Neuronal stem cell (in vitro differentiated cells): Measurements from ENCODE around the gene IFRD1.

Experiments used
- DNase-seq: peaks from one replicate; pipeline ENCODE4 v3.0.0-alpha.2; 2013; ENCODE audit warnings: low spot score
- H2AFZ ChIP-seq: one replicate; pipeline ENCODE4 v1.6.1; 2013; ENCODE audit warnings: mild to moderate bottlenecking, low read length, inconsistent platforms
- H2AK5ac ChIP-seq: 2 replicates; pipeline ENCODE4 v1.6.1; 2013; ENCODE audit warnings: low read depth, mild to moderate bottlenecking, inconsistent platforms, low read length, moderate library complexity, mixed read lengths
- H2BK120ac ChIP-seq: 2 replicates; pipeline ENCODE4 v1.6.1; 2013; ENCODE audit warnings: low read depth, mild to moderate bottlenecking, inconsistent platforms, low read length, moderate library complexity, mixed read lengths
- H2BK12ac ChIP-seq: one replicate; pipeline ENCODE4 v1.6.1; 2013; ENCODE audit warnings: low read length, inconsistent platforms
- H2BK15ac ChIP-seq: 2 replicates; pipeline ENCODE4 v1.6.1; 2013; ENCODE audit warnings: mild to moderate bottlenecking, low read length, inconsistent platforms, mixed read lengths
- H2BK5ac ChIP-seq: one replicate; pipeline ENCODE4 v1.6.1; 2013; ENCODE audit warnings: inconsistent platforms, mild to moderate bottlenecking, low read length, moderate library complexity
- H3K14ac ChIP-seq: one replicate; pipeline ENCODE4 v1.6.1; 2013; ENCODE audit warnings: low read length, inconsistent platforms
- H3K18ac ChIP-seq: 2 replicates; pipeline ENCODE4 v1.6.1; 2013; ENCODE audit warnings: low read length, inconsistent platforms
- H3K23ac ChIP-seq: 2 replicates; pipeline ENCODE4 v1.6.1; 2013; ENCODE audit warnings: low read depth, mild to moderate bottlenecking, mixed read lengths, low read length, inconsistent platforms; ENCODE audit not compliant: poor library complexity
- H3K27ac ChIP-seq: replicated peaks from 3 replicates; pipeline ENCODE4 v1.5.1; 2013; ENCODE audit warnings: low read length, inconsistent platforms
- H3K27me3 ChIP-seq, 3 experiments: 2 replicates each; pipeline ENCODE4 v1.6.1; 2013; ENCODE audit warnings: low read length in 3 of 3, mild to moderate bottlenecking in 2 of 3, inconsistent platforms in 1 of 3, low read depth in 1 of 3, mixed read lengths in 1 of 3, moderate library complexity in 1 of 3; ENCODE audit not compliant: control insufficient read depth in 3 of 3, insufficient read depth in 3 of 3
- H3K36me3 ChIP-seq, 2 donors: replicated peaks in 1 of 2; 2 replicates each; pipeline ENCODE4 v1.6.1; 2013; ENCODE audit warnings: low read length in 2 of 2; ENCODE audit not compliant: control insufficient read depth in 2 of 2, insufficient read depth in 2 of 2
- H3K4ac ChIP-seq: 2 replicates; pipeline ENCODE4 v1.6.1; 2013; ENCODE audit warnings: inconsistent platforms, mild to moderate bottlenecking, low read length, moderate library complexity
- H3K4me1 ChIP-seq, 2 donors: 1 replicate in 1 of 2; 2 replicates in 1 of 2; pipeline ENCODE4 v1.6.1; 2013; ENCODE audit warnings: low read length in 2 of 2, low read depth in 1 of 2; ENCODE audit not compliant: control insufficient read depth in 2 of 2, insufficient read depth in 1 of 2
- H3K4me2 ChIP-seq: one replicate; pipeline ENCODE4 v1.6.1; 2013; ENCODE audit warnings: mild to moderate bottlenecking, low read length, inconsistent platforms; ENCODE audit not compliant: insufficient read depth, poor library complexity, severe bottlenecking
- H3K4me3 ChIP-seq, 2 donors: 2 replicates each; pipeline ENCODE4 v1.5.1; 2013; ENCODE audit warnings: low read length in 2 of 2, mild to moderate bottlenecking in 2 of 2, inconsistent platforms in 1 of 2, moderate library complexity in 1 of 2
- H3K79me1 ChIP-seq: one replicate; pipeline ENCODE4 v1.6.1; 2013; ENCODE audit warnings: low read depth, mild to moderate bottlenecking, inconsistent platforms, low read length, moderate library complexity
- H3K9ac ChIP-seq: one replicate; pipeline ENCODE4 v1.6.1; 2013; ENCODE audit warnings: mild to moderate bottlenecking, low read depth, low read length, inconsistent platforms; ENCODE audit not compliant: poor library complexity
- H3K9me3 ChIP-seq, 2 donors: replicated peaks in 1 of 2; 2 replicates each; pipeline versions ENCODE3 to v1.6.1; 2013; ENCODE audit warnings: low read length in 2 of 2, mild to moderate bottlenecking in 2 of 2, inconsistent platforms in 1 of 2, low read depth in 1 of 2, mixed read lengths in 1 of 2, moderate library complexity in 1 of 2; ENCODE audit not compliant: control insufficient read depth in 2 of 2, insufficient read depth in 1 of 2
- H4K8ac ChIP-seq: one replicate; pipeline ENCODE4 v1.6.1; 2013; ENCODE audit warnings: low read depth, mild to moderate bottlenecking, inconsistent platforms, low read length, moderate library complexity
- H4K91ac ChIP-seq: one replicate; pipeline ENCODE4 v1.6.1; 2013; ENCODE audit warnings: low read length, low read depth, mild to moderate bottlenecking, inconsistent platforms; ENCODE audit not compliant: poor library complexity
- WGBS, 2 donors: extraction: QIAGEN DNeasy Blood & Tissue Kit; methylation state at CpG; one replicate each; pipeline ENCODE4 v1.1.7; 2013; ENCODE audit warnings: missing lambda C conversion rate in 2 of 2, mixed read lengths in 1 of 2; ENCODE audit not compliant: insufficient read length in 2 of 2, insufficient replicate concordance in 1 of 2; ENCODE audit errors: extremely low coverage in 2 of 2; 5-methylcytosine and 5-hydroxymethylcytosine counted together

The IFRD1 gene

DNA sequence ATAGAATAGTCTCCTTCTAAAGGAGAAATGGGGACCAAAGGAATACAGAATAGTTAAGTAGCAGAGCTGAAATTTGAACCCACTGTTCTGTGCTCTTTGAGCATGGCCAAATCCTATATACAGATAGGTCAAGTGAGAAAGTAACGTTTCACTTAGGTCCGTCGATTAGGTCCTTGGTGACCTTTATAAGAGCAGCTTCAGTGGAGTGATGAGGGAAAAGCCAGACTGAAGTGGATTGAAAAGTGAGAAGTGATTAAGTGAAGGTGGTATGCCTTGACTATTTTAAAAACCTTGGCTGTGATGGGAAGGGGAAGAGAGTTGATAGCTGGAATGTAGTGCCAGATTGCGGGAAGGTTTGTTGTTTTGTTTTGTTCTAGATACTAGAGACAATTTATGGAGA, 19.9 kb downstream of the IFRD1 start:
- no peak overlapping the region for H3K9ac ChIP-seq
- no peak overlapping the region for H3K4me3 ChIP-seq
- H3K18ac ChIP-seq, result no peak overlapping the region
- no peaks in the 10 kb centered on the region for H3K79me1 ChIP-seq
- H4K8ac ChIP-seq, result no peak overlapping the region
- no peak overlapping the region for H3K4me2 ChIP-seq
- H3K14ac ChIP-seq, result no peak overlapping the region
- H2BK12ac ChIP-seq, result no peak overlapping the region
- no peak overlapping the region for H2BK15ac ChIP-seq
- no peak overlapping the region for H2AFZ ChIP-seq
- no peak overlapping the region for H2BK5ac ChIP-seq
- H3K9me3 ChIP-seq, result no peaks in the 10 kb centered on the region
- no peak overlapping the region for H3K23ac ChIP-seq
- H2BK120ac ChIP-seq, result no peak overlapping the region
- H3K27ac ChIP-seq, result no peak overlapping the region
- no peaks in the 10 kb centered on the region for H3K27me3 ChIP-seq
- no peak for DNase-seq
- no peak overlapping the region for H3K4ac ChIP-seq
- peaks cover 0 to 3% of the 10 kb centered on the region in 2 donors for H3K4me1 ChIP-seq
- H4K91ac ChIP-seq, result no peak overlapping the region
- WGBS, 2 donors, result no CpG with 5 or more reads among the region's 4 CpGs
- H3K36me3 ChIP-seq, result peaks cover 23 to 98% of the 10 kb centered on the region in 2 donors
- no peak overlapping the region for H2AK5ac ChIP-seq

DNA sequence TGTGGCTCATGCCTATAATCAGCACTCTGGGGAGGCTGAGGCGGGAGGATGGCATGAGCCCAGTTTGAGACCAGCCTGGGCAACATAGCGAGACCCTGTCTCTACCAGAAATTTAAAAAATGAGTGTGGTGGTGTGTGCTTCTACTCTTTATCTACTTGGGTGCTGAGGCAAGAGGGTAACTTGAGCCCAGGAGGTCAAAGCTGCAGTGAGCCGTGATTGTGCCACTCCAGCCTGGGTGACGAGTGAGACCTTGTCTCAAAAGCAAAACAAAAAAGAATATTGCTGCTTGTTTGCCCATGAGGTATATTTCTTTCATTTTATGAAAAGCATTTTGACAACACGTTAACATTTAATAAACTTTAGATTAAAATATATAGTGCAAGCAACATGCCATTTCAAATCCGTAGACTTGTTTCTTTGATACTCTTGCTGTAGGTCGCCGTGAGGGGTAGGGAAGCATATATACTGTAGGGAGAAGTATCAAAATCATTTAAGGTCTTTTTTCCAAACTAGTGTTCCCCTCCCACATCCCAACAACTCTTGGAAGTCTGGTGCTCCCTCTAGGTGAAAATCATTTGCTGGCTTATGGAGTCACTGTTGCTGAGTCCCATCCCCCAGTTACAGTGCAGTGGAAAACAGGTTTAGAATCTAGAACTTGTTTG, 26.3 kb downstream of the IFRD1 start:
- Histone ChIP-seq H3K27me3 (no peaks in the 10 kb centered on the region), H2AFZ (no peak overlapping the region), H3K79me1 (no peaks in the 10 kb centered on the region), H2BK5ac (no peak overlapping the region), H3K23ac (no peak overlapping the region), H4K8ac (no peak overlapping the region), H3K9ac (no peak overlapping the region), H3K4me3 (no peak overlapping the region), H3K4me1 (no peaks in the 10 kb centered on the region), H2BK15ac (no peak overlapping the region), H3K27ac (no peak overlapping the region), H3K14ac (no peak overlapping the region), H2BK12ac (no peak overlapping the region), H3K36me3 (peaks cover 16 to 81% of the 10 kb centered on the region in 2 donors), H2AK5ac (no peak overlapping the region), H3K18ac (no peak overlapping the region), H4K91ac (no peak overlapping the region), H3K9me3 (no peaks in the 10 kb centered on the region), H3K4ac (no peak overlapping the region), H2BK120ac (no peak overlapping the region), H3K4me2 (no peak overlapping the region)
- no CpG with 5 or more reads among the region's 8 CpGs for WGBS, 2 donors
- no peak for DNase-seq

- Histone ChIP-seq H3K27me3 (no peaks in the 10 kb centered on the region), H4K8ac (no peak overlapping the region), H3K9ac (no peak overlapping the region), H2BK15ac (no peak overlapping the region), H3K18ac (no peak overlapping the region), H2BK12ac (no peak overlapping the region), H3K4ac (no peak overlapping the region), H3K4me2 (no peak overlapping the region), H3K14ac (no peak overlapping the region), H3K36me3 (peaks cover 6 to 36% of the 10 kb centered on the region in 2 donors), H2BK5ac (no peak overlapping the region), H2AK5ac (no peak overlapping the region), H3K23ac (no peak overlapping the region), H3K79me1 (no peaks in the 10 kb centered on the region), H3K4me1 (no peaks in the 10 kb centered on the region), H4K91ac (no peak overlapping the region), H3K27ac (no peak overlapping the region), H3K4me3 (no peak overlapping the region), H2AFZ (no peak overlapping the region), H3K9me3 (no peaks in the 10 kb centered on the region), H2BK120ac (no peak overlapping the region)
- no CpG with 5 or more reads among the region's 2 CpGs for WGBS, 2 donors
- no peak for DNase-seq
Measured at GRCh38 chr7:112481121-112481736, 31.0 kb downstream of the IFRD1 start.

- Histone ChIP-seq H4K8ac (no peak overlapping the region), H3K4me2 (no peak overlapping the region), H2BK12ac (no peak overlapping the region), H3K4ac (no peak overlapping the region), H3K79me1 (no peaks in the 10 kb centered on the region), H3K36me3 (peaks cover 0 to 28% of the 10 kb centered on the region in 2 donors), H3K9ac (no peak overlapping the region), H2BK5ac (no peak overlapping the region), H2BK120ac (no peak overlapping the region), H3K18ac (no peak overlapping the region), H3K9me3 (no peaks in the 10 kb centered on the region), H3K27me3 (no peaks in the 10 kb centered on the region), H3K27ac (no peak overlapping the region), H2AK5ac (no peak overlapping the region), H3K14ac (no peak overlapping the region), H3K4me1 (no peaks in the 10 kb centered on the region), H3K23ac (no peak overlapping the region), H2AFZ (no peak overlapping the region), H2BK15ac (no peak overlapping the region), H3K4me3 (no peak overlapping the region), H4K91ac (no peak overlapping the region)
- no peak for DNase-seq
- no CpG with 5 or more reads among the region's 3 CpGs for WGBS, 2 donors
Measured at GRCh38 chr7:112481833-112482670, 31.8 kb downstream of the IFRD1 start.
